GM12891 (cell line): ENCODE measurements around the gene URB2.
"Not testable (repeated sequence)": the region's sequence is repeated elsewhere in the genome, so short reads cannot be mapped to it uniquely, and the experiment has no call there.

Experiments used
- DNase-seq: peaks from one replicate; pipeline ENCODE4 v3.0.0; 2011; ENCODE audit warnings: low spot score; ENCODE audit not compliant: insufficient read length
- FAIRE-seq: peaks from 2 replicates; lab custom pipeline; 2011; peaks lifted over from hg19 to GRCh38; lab: Jason Lieb, UNC
- PAX5 ChIP-seq: IDR thresholded peaks from 2 replicates; pipeline ENCODE4 v1.6.1; 2011; ENCODE audit warnings: low read length, moderate library complexity, mild to moderate bottlenecking; ENCODE audit not compliant: insufficient read depth, severe bottlenecking
- POLR2A ChIP-seq: IDR thresholded peaks from 2 replicates; pipeline ENCODE4 v1.6.1; 2011; ENCODE audit warnings: low read depth, low read length, control low read depth
- POLR2AphosphoS5 ChIP-seq: IDR thresholded peaks from 2 replicates; pipeline ENCODE4 v1.6.1; 2011; ENCODE audit warnings: low read depth, low read length, control low read depth
- POU2F2 ChIP-seq: IDR thresholded peaks from 2 replicates; pipeline ENCODE4 v1.6.1; 2011; ENCODE audit warnings: low read depth, mild to moderate bottlenecking, control low read depth, low read length, moderate library complexity
- SPI1 ChIP-seq: IDR thresholded peaks from 2 replicates; pipeline ENCODE4 v1.6.1; 2011; ENCODE audit warnings: low read depth, low read length, control low read depth
- TAF1 ChIP-seq: IDR thresholded peaks from 2 replicates; pipeline ENCODE4 v1.6.1; 2011; ENCODE audit warnings: low read depth, low read length, control low read depth

Gene URB2

GRCh38 chr1:229608590-229608989 lies 17.5 kb upstream of the URB2 start:
- no peak for DNase-seq
- TF ChIP-seq POU2F2 (no peak), PAX5 (no peak), POLR2AphosphoS5 (no peak), SPI1 (no peak), TAF1 (no peak), POLR2A (no peak)
- FAIRE-seq, result no peak

- no peak for TF ChIP-seq PAX5
- no peak for TF ChIP-seq TAF1
- no peak for TF ChIP-seq SPI1
- TF ChIP-seq POU2F2, result no peak
- no peak for TF ChIP-seq POLR2A
- TF ChIP-seq POLR2AphosphoS5, result no peak
- FAIRE-seq (no peak), DNase-seq (no peak)
Measured at GRCh38 chr1:229613938-229614337, 12.1 kb upstream of the URB2 start.

DNA sequence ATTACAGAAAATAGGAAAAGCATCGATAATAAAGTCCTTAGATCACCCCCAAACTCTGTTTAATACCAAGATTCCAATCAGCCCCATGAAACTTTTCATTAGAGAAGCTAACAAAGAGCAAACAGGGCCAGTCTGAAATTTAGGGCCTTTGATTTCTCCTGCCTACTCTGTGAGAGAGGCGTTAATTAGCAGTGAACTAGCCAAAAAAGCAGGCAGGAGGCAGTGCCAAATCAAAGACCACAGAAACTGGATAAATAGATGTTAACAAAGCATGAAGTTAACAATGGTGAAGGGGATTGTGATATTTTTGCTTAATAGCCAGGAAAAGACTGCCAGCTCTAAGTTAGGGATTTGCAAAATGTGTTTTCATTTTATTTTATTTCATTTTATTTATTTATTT lies 11.3 kb upstream of the URB2 start:
- TF ChIP-seq SPI1 (no peak), PAX5 (no peak), POLR2A (no peak), POLR2AphosphoS5 (no peak), POU2F2 (no peak), TAF1 (no peak)
- no peak for FAIRE-seq
- no peak for DNase-seq

DNA sequence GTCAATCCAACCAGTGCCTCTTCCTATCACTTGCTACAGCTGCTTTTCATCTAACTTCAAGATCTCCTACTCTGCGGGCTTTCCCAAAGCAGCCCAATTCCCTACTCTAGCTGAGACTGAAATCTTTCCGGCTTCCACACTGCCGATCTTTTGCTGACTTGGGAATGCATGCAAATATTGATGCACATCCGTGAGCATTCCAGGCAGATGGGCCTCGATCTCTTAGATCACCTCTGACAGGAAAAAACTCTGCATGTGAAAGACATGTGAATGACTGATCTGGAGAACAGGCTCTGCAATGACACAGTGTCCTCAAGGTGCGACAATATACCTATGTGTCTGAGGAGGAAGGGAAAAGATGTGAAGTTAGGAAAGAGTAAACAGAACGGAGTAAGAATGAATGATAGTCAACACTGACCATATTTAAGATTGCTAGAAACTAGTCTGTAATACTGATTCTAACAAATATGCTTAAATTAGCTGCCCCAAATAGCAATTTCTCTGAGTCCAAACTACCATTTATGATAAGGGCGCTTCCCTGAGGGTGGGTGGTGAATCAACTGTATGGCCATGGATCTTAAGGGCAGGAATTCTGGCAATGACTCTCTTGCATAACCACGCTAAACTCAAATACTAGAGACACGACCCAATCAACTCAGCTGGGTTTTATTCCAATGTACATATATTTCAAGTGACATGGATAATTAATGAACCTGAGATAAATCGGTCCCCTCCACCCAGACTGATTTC lies 8.5 kb upstream of the URB2 start:
- FAIRE-seq (no peak), DNase-seq (no peak)
- TF ChIP-seq TAF1 (no peak), SPI1 (no peak), POU2F2 (no peak), POLR2A (no peak), POLR2AphosphoS5 (no peak), PAX5 (no peak)

DNA sequence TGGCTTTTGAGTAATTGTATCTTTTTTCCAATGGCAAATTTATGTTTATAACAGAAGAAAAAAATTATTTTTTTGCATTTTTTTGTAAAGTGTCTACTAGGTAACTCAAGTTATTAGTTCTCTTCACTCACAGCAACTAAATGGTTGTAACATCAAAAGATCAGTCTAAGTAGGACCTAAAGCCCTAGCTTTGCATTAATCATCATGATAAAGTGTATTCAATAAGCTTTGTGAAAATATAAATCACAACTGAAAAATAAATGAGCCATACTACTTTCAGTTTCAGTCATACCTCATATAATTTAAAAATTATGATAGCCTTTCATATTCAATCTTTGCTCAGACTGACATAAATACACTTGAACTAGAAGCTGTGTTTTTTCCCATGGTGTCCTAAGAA lies 7.0 kb upstream of the URB2 start:
- FAIRE-seq (no peak), DNase-seq (no peak)

DNA sequence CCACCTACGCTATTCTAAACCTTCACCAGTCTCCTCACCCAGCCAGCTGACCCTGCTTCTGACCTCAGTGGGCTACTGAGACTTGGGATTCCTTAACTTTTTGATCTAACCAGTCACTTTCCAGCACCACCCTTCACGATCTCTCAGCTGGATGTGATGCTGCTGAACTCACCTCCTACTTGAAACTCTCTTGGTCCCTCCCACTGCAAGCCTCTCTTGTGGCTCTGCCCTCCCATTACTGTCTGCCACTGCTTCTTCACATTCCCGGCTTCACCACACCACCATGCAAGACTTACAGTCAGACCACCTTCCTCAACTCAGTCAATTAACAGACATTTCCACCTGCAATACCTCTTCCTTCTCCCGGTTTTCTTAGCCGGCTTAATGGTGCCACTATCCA lies 6.4 kb upstream of the URB2 start:
- DNase-seq (no peak), FAIRE-seq (no peak)
- TF ChIP-seq POLR2AphosphoS5 (no peak), TAF1 (no peak), SPI1 (no peak), PAX5 (no peak), POU2F2 (no peak), POLR2A (no peak)

More for the DNA sequence above, 7.0 kb upstream of the URB2 start:
- no peak for TF ChIP-seq PAX5
- TF ChIP-seq POLR2AphosphoS5, result no peak
- TF ChIP-seq SPI1, result no peak
- no peak for TF ChIP-seq POU2F2
- TF ChIP-seq POLR2A, result no peak
- no peak for TF ChIP-seq TAF1

GRCh38 chr1:229620876-229621275 lies 5.2 kb upstream of the URB2 start:
- no peak for FAIRE-seq

DNA sequence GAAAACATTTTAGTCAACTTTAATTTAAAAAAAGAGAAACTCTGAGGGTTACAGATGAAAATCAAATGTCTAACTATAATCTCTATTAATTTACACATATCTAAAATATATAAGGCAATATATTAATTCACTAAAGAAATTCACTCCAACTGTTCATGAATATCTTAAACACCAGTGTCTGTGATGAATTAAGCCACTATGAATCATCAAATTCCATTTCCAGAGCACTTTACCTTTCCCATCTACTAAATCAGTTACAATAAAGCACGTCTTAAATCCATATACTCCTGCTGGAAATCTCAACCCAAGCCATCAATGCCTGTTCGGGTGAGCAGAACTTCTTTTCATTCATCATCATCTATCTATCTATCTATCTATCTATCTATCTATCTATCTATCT lies 4.4 kb upstream of the URB2 start:
- DNase-seq, result no peak
- TF ChIP-seq SPI1, result no peak
- no peak for TF ChIP-seq TAF1
- TF ChIP-seq POU2F2, result no peak
- TF ChIP-seq PAX5, result no peak
- no peak for TF ChIP-seq POLR2A
- TF ChIP-seq POLR2AphosphoS5, result no peak
- no peak for FAIRE-seq

More at GRCh38 chr1:229620876-229621275, 5.2 kb upstream of the URB2 start:
- no peak for TF ChIP-seq POLR2AphosphoS5
- no peak for TF ChIP-seq PAX5
- no peak for DNase-seq

DNA sequence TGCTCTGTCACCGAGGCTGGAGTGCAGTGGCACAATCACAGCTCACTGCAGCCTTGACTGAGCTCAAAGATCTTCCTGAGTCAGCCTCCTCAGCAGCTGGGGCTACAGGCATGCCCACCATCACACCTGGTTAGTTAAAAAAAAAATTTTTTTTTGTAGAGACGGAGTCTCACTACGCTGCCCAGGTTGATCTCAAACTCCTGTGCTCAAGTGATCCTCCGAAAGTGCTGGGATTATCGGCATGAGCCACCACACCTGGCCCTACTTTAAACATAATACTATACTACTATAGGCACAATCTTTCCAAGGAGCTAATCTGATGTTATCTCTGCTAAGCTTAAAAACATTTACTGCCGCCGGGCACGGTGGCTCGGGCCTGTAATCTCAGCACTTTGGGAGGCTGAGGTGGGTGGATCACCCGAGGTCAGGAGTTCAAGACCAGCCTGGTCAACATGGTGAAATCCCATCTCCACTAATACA lies 3.4 kb upstream of the URB2 start:
- DNase-seq, FAIRE-seq: not testable (repeated sequence)

DNA sequence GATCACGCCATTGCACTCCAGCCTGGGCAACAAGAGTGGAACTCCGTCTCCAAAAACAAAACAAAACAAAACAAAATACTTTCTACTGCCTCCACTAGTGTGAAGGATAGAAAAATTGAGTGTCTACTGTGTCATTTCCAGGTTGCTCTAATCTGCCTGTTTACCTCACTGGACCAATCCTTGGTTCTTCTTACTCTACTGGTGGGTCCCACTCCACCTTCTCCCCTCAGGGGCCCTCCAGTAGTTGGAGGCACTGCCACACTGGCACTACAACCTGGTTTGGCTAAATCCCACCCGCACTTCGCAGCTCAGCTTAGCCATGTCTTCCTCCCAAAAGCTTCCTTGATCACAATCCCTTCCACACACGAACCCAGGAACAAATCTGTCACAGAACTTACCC lies 2.8 kb upstream of the URB2 start:
- DNase-seq (no peak), FAIRE-seq (no peak)
- no peak for TF ChIP-seq POU2F2
- TF ChIP-seq POLR2A, result no peak
- no peak for TF ChIP-seq SPI1
- no peak for TF ChIP-seq PAX5
- TF ChIP-seq TAF1, result no peak
- TF ChIP-seq POLR2AphosphoS5, result no peak
